NCI-H146 (cell line): ENCODE measurements around the gene ALDH3B2.
"Not testable (repeated sequence)": the region's sequence is repeated elsewhere in the genome, so short reads cannot be mapped to it uniquely, and the experiment has no call there.

Source experiments
- DNase-seq: peaks from one replicate; lab custom pipeline; 2025; lab: John Stamatoyannopoulos, UW

The ALDH3B2 gene

GRCh38 chr11:67629386-67630227 is 44.8 kb downstream of the ALDH3B2 start, which contains the start of gene NUDT8:
TSS of gene NUDT8 (minus strand) at chr11:67629937. CDS start at chr11:67629911, 26 bp downstream.
- DNase-seq: peak; percentile 90

- DNase-seq: no peak
Observed at GRCh38 chr11:67628710-67629385, 45.6 kb downstream of the ALDH3B2 start.

DNA sequence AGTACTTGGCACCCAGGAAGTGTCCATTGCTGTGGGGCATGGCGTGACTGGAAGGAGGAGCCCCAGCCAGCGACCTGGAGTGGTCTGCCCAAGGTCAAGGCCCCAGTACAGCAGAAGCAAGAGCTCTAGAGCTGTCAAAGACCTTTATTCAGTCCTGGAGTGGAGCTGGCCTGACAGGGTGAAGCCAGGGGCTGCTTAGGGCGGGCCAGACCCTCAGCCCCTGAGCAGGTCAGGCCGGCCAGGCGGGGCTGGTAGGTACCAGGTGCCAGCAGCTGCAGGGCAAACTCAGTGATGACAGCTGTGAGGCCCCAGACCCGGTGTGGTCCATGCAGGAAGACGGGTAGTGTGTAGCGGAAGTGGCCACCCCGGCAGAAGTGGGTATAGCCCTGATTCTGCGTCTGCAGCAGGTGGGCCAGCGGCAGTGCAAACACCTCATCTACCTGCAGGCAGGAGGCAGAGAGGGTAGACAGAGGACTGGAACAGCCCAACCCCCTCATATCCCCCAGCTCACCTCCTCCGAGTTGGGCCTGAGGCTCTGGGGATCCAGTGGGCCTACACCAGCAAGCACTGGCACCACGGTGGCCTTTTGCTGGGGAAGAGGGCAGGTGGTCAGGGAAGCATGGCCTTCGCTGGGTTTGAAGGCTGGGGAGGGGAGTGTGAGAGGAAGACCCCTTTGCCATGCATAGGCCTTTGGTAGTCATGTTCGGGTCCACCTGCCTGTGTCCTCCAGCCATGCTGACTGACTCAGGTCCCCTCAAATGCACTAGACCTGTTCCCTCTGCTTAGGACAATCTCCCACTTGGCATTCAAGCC is 46.4 kb downstream of the ALDH3B2 start:
- DNase-seq: no peak

DNA sequence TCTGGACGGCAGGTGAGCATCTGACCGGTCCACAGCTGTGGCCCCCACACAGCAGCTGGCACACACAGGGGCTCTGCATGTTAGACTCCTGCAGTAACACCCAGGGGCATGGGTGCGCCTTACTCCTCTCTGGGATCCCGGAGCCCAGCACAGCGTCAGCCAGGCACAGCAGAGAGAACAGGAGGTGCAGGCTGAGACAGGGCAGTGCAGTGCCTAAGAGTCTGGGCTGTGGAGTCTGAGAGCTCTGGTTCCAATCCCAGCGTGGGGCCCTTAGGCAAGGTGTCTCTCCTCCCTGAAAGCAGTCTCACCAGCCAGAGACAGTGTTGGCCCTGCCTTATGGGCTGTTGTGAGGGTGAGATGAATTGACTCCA is 47.0 kb downstream of the ALDH3B2 start:
- DNase-seq: no peak

- DNase-seq: no peak
Observed at GRCh38 chr11:67626970-67627369, 47.5 kb downstream of the ALDH3B2 start.

DNA sequence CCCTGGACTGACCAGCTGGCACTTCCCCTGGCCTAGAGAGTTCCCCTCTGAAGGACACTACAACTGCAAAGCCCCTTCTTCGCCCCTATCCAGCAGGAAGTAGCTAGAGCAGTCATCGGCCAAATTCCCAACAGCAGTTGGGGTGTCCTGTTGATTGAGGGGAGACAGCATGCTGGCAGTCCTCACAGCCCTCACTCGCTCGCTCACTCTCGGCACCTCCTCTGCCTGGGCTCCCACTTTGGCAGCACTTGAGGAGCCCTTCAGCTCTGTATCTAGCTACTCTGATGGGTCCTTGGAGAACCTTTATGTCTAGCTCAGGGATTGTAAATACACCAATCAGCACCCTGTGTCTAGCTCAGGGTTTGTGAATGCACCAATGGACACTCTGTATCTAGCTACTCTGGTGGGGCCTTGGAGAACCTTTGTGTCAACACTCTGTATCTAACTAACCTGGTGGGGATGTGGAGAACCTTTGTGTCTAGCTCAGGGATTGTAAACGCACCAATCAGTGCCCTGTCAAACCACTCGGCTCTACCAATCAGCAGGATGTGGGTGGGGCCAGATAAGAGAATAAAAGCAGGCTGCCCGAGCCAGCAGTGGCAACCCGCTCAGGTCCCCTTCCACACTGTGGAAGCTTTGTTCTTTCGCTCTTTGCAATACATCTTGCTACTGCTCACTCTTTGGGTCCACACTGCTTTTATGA is 48.1 kb downstream of the ALDH3B2 start:
- not testable (repeated sequence) for DNase-seq

DNA sequence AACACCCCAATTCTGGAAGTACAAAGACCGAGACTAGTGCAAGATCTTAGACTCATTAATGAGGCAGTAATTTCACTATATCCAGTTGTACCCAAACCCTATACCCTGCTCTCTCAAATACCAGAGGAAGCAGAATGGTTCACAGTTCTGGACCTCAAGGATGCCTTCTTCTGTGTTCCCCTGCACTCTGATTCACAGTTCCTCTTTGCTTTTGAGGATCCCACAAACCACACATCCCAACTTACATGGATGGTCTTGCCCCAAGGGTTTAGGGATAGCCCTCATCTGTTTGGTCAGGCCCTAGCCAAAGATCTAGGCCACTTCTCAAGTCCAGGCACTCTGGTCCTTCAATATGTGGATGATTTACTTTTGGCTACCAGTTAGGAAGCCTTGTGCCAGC is 50.6 kb downstream of the ALDH3B2 start:
- DNase-seq: not testable (repeated sequence)

- not testable (repeated sequence) for DNase-seq
Observed at GRCh38 chr11:67622905-67623304, 51.5 kb downstream of the ALDH3B2 start.

DNA sequence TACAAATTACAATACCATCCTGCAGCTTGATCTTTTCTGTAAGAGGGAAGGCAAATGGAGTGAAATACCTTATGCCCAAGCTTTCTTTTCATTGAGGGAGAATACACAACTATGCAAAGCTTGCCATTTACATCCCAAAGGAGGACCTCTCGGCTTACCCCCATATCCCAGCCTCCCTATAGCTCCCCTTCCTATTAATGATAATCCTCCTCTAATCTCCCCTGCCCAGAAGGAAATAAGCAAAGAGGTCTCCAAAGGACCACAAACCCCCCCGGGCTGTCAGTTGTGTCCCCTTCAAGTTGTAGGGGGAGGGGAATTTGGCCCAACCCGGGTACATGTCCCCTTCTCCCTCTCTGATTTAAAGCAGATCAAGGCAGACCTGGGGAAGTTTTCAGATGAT is 52.5 kb downstream of the ALDH3B2 start:
- not testable (repeated sequence) for DNase-seq

GRCh38 chr11:67620621-67621020 is 53.8 kb downstream of the ALDH3B2 start:
- not testable (repeated sequence) for DNase-seq

GRCh38 chr11:67619683-67620618 is 54.5 kb downstream of the ALDH3B2 start:
- DNase-seq: not testable (repeated sequence)

GRCh38 chr11:67618901-67619659 is 55.3 kb downstream of the ALDH3B2 start:
- DNase-seq: not testable (repeated sequence)

GRCh38 chr11:67617243-67617953 is 57.0 kb downstream of the ALDH3B2 start:
- DNase-seq: no peak

GRCh38 chr11:67616431-67617242 is 57.8 kb downstream of the ALDH3B2 start:
- DNase-seq: no peak

- DNase-seq: no peak
Observed at GRCh38 chr11:67615728-67616430, 58.5 kb downstream of the ALDH3B2 start.

DNA sequence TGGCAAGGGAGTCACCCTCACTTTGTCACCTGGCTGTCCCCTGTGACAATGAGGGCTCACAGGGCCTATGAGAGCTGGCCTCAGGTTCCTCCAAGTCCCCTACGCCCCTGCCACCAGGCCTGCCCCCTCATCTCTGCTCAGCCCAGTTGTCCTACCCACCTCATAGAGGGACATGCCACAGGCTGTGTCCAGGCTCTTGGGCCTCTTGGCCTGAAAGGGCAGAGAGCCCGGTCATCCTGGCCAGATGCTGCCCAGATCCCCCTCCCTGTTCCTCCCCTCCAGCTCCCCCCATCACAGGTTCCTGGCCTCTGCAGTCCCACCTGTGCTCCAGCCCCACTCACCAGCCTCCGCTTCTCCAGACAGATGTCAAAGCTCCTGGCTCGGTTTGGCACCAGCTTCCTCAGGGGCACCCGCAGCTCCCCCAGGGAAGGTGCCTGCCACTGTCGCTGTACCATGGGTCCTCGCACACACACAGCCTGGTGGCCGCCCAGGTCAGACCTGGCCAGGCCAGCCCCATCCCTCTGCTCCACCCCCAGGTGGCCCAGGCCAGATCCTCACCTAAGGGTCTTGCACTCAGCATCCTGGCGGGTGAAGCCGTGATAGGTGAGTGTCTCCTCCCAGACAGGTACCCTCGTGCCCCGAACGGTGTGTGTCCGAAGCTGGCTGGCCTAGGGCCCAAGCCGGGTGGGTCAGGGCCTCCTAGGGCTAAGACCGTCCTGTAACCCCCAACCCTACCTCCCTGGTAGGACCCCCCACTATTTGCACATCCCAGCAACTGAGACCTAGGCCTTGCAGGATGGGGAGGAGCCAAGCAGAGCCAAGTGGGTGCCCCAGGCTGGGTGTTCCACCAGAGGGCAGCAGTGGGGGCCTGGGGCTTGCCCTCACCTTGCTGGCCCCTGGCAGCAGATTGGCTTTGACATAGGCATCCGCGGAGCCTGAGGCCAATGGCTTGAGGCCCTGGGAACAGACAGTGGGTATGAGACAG is 59.4 kb downstream of the ALDH3B2 start:
- peak; percentile 26 for DNase-seq
